Measurements from ENCODE around the gene OR1E2. TPM values are rescaled to one million over a fixed set of nuclear protein-coding genes. Genes with fewer than 3 reads are reported as not detected.

Gene OR1E2
- total and polyA plus RNA-seq, 10 of the 15 experiments (the other 5 are each of a cell fraction or from before 2014, with no cell fraction given): not detected

GRCh38 chr17:3440451-3440850 is 6.8 kb upstream of the OR1E2 start:
- intact Hi-C loops (cut with micrococcal nuclease; ENCODE audit: unreplicated experiment) (no loop called here), in situ Hi-C loops (cut with MboI) (no loop called here)
- no peak for DNase-seq (ENCODE audit: low read depth, low spot score)
- POLR2A ChIA-PET: interaction anchor here (0.6 kb wide), 1 partner anchor 141 kb away, joined by 3 read pairs; no protein-coding TSS in a partner anchor
- RAD21 ChIA-PET (ENCODE audit: unreplicated experiment): no interaction called here
- Histone ChIP-seq H3K4me3 (no peak overlapping the region), H3K79me2 (ENCODE audit: control insufficient read depth, insufficient read depth, low read length) (no peaks in the 10 kb centered on the region), H2AFZ (ENCODE audit: control insufficient read depth, low read depth, low read length) (no peak overlapping the region), H3K4me1 (ENCODE audit: control insufficient read depth, insufficient read depth, low read length) (no peaks in the 10 kb centered on the region), H3K9ac (ENCODE audit: control insufficient read depth, insufficient read depth, low read length) (no peak overlapping the region), H3K36me3 (ENCODE audit: control insufficient read depth in 2 of 2, insufficient read depth in 2 of 2, low read length in 1 of 2) (no peaks in the 10 kb centered on the region), H3K9me3 (replicated peaks; ENCODE audit: control insufficient read depth, insufficient read depth, low read length) (no peaks in the 10 kb centered on the region), H3K27me3 (replicated peaks in 1 of 2; ENCODE audit: control insufficient read depth in 2 of 2, insufficient read depth in 2 of 2, low read length in 1 of 2) (no peaks in the 10 kb centered on the region), H3K27ac (ENCODE audit: control insufficient read depth, insufficient read depth) (no peak overlapping the region), H4K20me1 (ENCODE audit: control insufficient read depth, insufficient read depth) (no peaks in the 10 kb centered on the region), H3K4me2 (ENCODE audit: control insufficient read depth, insufficient read depth) (no peak overlapping the region)
- no peak for FAIRE-seq
- CTCF ChIA-PET: no interaction called here
- TF ChIP-seq RB1 (IDR thresholded peaks at IDR 0.05; ENCODE audit: borderline replicate concordance): no peak
- no peak for TF ChIP-seq HDAC2 (IDR thresholded peaks at IDR 0.05)
- TF ChIP-seq NBN (IDR thresholded peaks at IDR 0.05): no peak
- TF ChIP-seq YBX1 (IDR thresholded peaks at IDR 0.05): no peak
- TF ChIP-seq NFXL1 (IDR thresholded peaks at IDR 0.05; ENCODE audit: borderline replicate concordance): no peak
- no peak for TF ChIP-seq TARDBP (IDR thresholded peaks at IDR 0.05; ENCODE audit: borderline replicate concordance)
- no peak for ATAC-seq
- SMC1A ChIA-PET (ENCODE audit: uncharacterized antibody, unreplicated experiment): no interaction called here
- BruUV-seq (replicated peaks): no TSS peak
- 16% methylated on average over 2 of the region's 2 CpGs for WGBS (ENCODE audit: insufficient coverage, insufficient replicate concordance, low lambda C conversion rate, missing lambda C conversion rate)

GRCh38 chr17:3438368-3438767 is 4.7 kb upstream of the OR1E2 start:
- no peak for FAIRE-seq
- no TSS peak for BruUV-seq (replicated peaks)
- Histone ChIP-seq H3K4me1 (ENCODE audit: control insufficient read depth, insufficient read depth, low read length) (no peaks in the 10 kb centered on the region), H2AFZ (ENCODE audit: control insufficient read depth, low read depth, low read length) (no peak overlapping the region), H4K20me1 (ENCODE audit: control insufficient read depth, insufficient read depth) (no peaks in the 10 kb centered on the region), H3K9ac (ENCODE audit: control insufficient read depth, insufficient read depth, low read length) (no peak overlapping the region), H3K9me3 (replicated peaks; ENCODE audit: control insufficient read depth, insufficient read depth, low read length) (no peaks in the 10 kb centered on the region), H3K4me3 (no peak overlapping the region), H3K4me2 (ENCODE audit: control insufficient read depth, insufficient read depth) (no peak overlapping the region), H3K36me3 (ENCODE audit: control insufficient read depth in 2 of 2, insufficient read depth in 2 of 2, low read length in 1 of 2) (no peaks in the 10 kb centered on the region), H3K79me2 (ENCODE audit: control insufficient read depth, insufficient read depth, low read length) (no peaks in the 10 kb centered on the region), H3K27ac (ENCODE audit: control insufficient read depth, insufficient read depth) (no peak overlapping the region), H3K27me3 (replicated peaks in 1 of 2; ENCODE audit: control insufficient read depth in 2 of 2, insufficient read depth in 2 of 2, low read length in 1 of 2) (no peaks in the 10 kb centered on the region)
- WGBS (ENCODE audit: insufficient coverage, insufficient replicate concordance, low lambda C conversion rate, missing lambda C conversion rate): 0% methylated on average over 1 of the region's 1 CpG
- in situ Hi-C loops (cut with MboI): no loop called here
- SMC1A ChIA-PET (ENCODE audit: uncharacterized antibody, unreplicated experiment): no interaction called here
- no peak for DNase-seq (ENCODE audit: low read depth, low spot score)
- intact Hi-C loops (cut with micrococcal nuclease; ENCODE audit: unreplicated experiment): no loop called here
- CTCF ChIA-PET: interaction anchor here (1.6 kb wide), 1 partner anchor 10 kb away, joined by 3 read pairs; no protein-coding TSS in a partner anchor
- RAD21 ChIA-PET (ENCODE audit: unreplicated experiment): no interaction called here
- POLR2A ChIA-PET: no interaction called here
- no peak for ATAC-seq
- TF ChIP-seq CREM (IDR thresholded peaks at IDR 0.05; ENCODE audit: low read depth) (no peak), SUZ12 (IDR thresholded peaks at IDR 0.05; ENCODE audit: unreplicated experiment) (no peak), TAF1 (IDR thresholded peaks at IDR 0.05; ENCODE audit: borderline replicate concordance, low read depth, low read length) (no peak), BACH1 (IDR thresholded peaks at IDR 0.05; ENCODE audit: borderline replicate concordance) (no peak), JUND (IDR thresholded peaks at IDR 0.05; ENCODE audit: low read depth, low read length) (no peak), HDAC6 (IDR thresholded peaks at IDR 0.05; ENCODE audit: unreplicated experiment) (no peak), NBN (IDR thresholded peaks at IDR 0.05) (no peak), POLR2AphosphoS2 (IDR thresholded peaks at IDR 0.05; ENCODE audit: low read depth, low read length) (no peak), KLF5 (IDR thresholded peaks at IDR 0.05; ENCODE audit: partially characterized antibody) (no peak), BCLAF1 (IDR thresholded peaks at IDR 0.05) (no peak), ZNF622 (IDR thresholded peaks at IDR 0.05) (no peak), SPI1 (IDR thresholded peaks at IDR 0.05; ENCODE audit: borderline replicate concordance, insufficient read depth, low read depth, low read length) (no peak)
- TF ChIP-seq, protein P1, sequence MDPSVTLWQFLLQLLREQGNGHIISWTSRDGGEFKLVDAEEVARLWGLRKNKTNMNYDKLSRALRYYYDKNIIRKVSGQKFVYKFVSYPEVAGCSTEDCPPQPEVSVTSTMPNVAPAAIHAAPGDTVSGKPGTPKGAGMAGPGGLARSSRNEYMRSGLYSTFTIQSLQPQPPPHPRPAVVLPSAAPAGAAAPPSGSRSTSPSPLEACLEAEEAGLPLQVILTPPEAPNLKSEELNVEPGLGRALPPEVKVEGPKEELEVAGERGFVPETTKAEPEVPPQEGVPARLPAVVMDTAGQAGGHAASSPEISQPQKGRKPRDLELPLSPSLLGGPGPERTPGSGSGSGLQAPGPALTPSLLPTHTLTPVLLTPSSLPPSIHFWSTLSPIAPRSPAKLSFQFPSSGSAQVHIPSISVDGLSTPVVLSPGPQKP (IDR thresholded peaks at IDR 0.05; ENCODE audit: low read depth, low read length): no peak
